SK-MEL-5 (cell line): Measurements from ENCODE around the gene OAS3. TPM values are rescaled to one million over a fixed set of nuclear protein-coding genes. Genes with fewer than 3 reads are reported as not detected.

ENCODE experiments used
- total RNA-seq: library from RNA; depleted of rRNA; stranded (reverse); fragments of >200 nt; shearing (Covaris generic); gene quantifications from 2 replicates; pipeline ENCODE4 v1.2.3, GENCODE V29; 2014; rRNA removed

OAS3 gene
- total RNA-seq, 1 experiment from 2014 or later, result 8.8 TPM

Other genes starting within 250 kb of the OAS3 start
- gene RPH3A, start 146.7 kb upstream of the OAS3 start, total RNA-seq, result not detected in 2 replicates
- gene OAS1, start 31.5 kb upstream of the OAS3 start, total RNA-seq, result 3.6 and 4.8 TPM in 2 replicates
- gene OAS2, start 40.0 kb downstream of the OAS3 start, total RNA-seq, result 1.3 and 1.9 TPM in 2 replicates
- 0.95 and 1.1 TPM in 2 replicates for gene DTX1, start 118.3 kb downstream of the OAS3 start, total RNA-seq
- 0.74 and 0.85 TPM in 2 replicates for gene RASAL1, start 197.3 kb downstream of the OAS3 start, total RNA-seq
- gene CFAP73, start 211.2 kb downstream of the OAS3 start, total RNA-seq, result not detected in 2 replicates
- 60.4 and 73.4 TPM in 2 replicates for gene DDX54, start 247.0 kb downstream of the OAS3 start, total RNA-seq
- 38.8 and 39.1 TPM in 2 replicates for gene RITA1, start 247.2 kb downstream of the OAS3 start, total RNA-seq